ENCODE data around the gene SEC14L6.

Gene SEC14L6

DNA sequence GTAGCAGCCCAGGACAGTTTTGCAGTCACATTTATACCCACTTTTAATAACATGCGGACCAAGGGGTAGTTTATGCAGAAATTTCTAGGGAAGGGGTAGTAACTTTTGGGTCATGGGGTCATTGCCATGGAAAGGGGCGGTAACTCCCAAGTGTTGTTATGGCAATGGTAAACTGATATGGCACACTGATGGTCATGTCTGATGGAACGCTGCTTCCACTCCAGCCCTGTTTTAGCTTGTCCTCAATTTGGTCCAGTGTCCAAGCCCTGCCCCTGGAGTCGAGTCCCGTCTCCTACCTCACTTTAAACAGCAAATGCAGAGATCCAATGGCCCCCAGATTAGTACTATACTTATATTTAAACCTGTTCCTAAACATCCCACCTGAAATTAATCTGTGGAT is 29.8 kb downstream of the SEC14L6 start:
- no peaks in the 10 kb centered on the region for H3K9me2 ChIP-seq (ENCODE audit: low read depth, low read length)
- no peak for TF ChIP-seq EZH2 (IDR thresholded peaks at IDR 0.05; ENCODE audit: borderline replicate concordance, low read length)
- TF ChIP-seq, protein P1, sequence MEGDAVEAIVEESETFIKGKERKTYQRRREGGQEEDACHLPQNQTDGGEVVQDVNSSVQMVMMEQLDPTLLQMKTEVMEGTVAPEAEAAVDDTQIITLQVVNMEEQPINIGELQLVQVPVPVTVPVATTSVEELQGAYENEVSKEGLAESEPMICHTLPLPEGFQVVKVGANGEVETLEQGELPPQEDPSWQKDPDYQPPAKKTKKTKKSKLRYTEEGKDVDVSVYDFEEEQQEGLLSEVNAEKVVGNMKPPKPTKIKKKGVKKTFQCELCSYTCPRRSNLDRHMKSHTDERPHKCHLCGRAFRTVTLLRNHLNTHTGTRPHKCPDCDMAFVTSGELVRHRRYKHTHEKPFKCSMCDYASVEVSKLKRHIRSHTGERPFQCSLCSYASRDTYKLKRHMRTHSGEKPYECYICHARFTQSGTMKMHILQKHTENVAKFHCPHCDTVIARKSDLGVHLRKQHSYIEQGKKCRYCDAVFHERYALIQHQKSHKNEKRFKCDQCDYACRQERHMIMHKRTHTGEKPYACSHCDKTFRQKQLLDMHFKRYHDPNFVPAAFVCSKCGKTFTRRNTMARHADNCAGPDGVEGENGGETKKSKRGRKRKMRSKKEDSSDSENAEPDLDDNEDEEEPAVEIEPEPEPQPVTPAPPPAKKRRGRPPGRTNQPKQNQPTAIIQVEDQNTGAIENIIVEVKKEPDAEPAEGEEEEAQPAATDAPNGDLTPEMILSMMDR (IDR thresholded peaks at IDR 0.05; ENCODE audit: low read length): no peak
- no peak overlapping the region for H3K9ac ChIP-seq (ENCODE audit: low read length)
- no peaks in the 10 kb centered on the region for H3K36me3 ChIP-seq (ENCODE audit: insufficient read depth, low read length)
- H2AFZ ChIP-seq (ENCODE audit: low read length): no peak overlapping the region
- H3K4me3 ChIP-seq (ENCODE audit: low read depth, low read length, poor library complexity, severe bottlenecking): no peak overlapping the region
- H3K27me3 ChIP-seq (ENCODE audit: insufficient read depth, low read length): no peaks in the 10 kb centered on the region
- no peaks in the 10 kb centered on the region for H3K79me2 ChIP-seq (ENCODE audit: insufficient read depth, low read length)
- H3K4me2 ChIP-seq (ENCODE audit: low read length): no peak overlapping the region
- H3F3A ChIP-seq (ENCODE audit: insufficient read depth, low read length): no peaks in the 10 kb centered on the region
- no peaks in the 10 kb centered on the region for H3K9me3 ChIP-seq (ENCODE audit: low read length)
- H4K20me1 ChIP-seq (ENCODE audit: insufficient read depth, low read length): no peaks in the 10 kb centered on the region
- H3K4me1 ChIP-seq (ENCODE audit: insufficient read depth, low read length, severe bottlenecking): no peaks in the 10 kb centered on the region
- no peak overlapping the region for H3K27ac ChIP-seq (ENCODE audit: low read depth, low read length, poor library complexity, severe bottlenecking)

DNA sequence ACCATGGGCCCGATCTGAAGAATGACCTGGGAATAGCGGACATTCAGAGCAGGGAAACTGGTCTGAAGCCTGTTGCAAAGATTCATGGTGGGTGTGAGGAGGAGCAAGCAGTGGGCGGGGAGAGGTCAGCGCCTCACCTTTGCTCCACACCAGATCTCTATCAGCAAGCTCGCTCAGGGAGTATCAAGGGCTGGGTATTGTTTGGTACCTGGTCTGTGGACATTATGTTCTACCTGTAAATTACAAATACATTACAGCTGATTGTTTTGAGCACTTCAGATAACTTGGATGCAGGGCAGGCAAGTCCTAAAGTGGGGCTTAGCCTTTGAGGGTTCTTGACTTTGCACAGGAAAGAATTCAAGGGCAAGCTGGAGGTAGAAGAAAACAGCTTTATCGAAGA is 30.3 kb downstream of the SEC14L6 start:
- no peak overlapping the region for H3K9ac ChIP-seq (ENCODE audit: low read length)
- no peaks in the 10 kb centered on the region for H3K79me2 ChIP-seq (ENCODE audit: insufficient read depth, low read length)
- no peak overlapping the region for H3K27ac ChIP-seq (ENCODE audit: low read depth, low read length, poor library complexity, severe bottlenecking)
- no peak overlapping the region for H3K4me3 ChIP-seq (ENCODE audit: low read depth, low read length, poor library complexity, severe bottlenecking)
- no peaks in the 10 kb centered on the region for H3K27me3 ChIP-seq (ENCODE audit: insufficient read depth, low read length)
- H3K4me2 ChIP-seq (ENCODE audit: low read length): no peak overlapping the region
- no peaks in the 10 kb centered on the region for H3F3A ChIP-seq (ENCODE audit: insufficient read depth, low read length)
- H3K36me3 ChIP-seq (ENCODE audit: insufficient read depth, low read length): no peaks in the 10 kb centered on the region
- no peak overlapping the region for H2AFZ ChIP-seq (ENCODE audit: low read length)
- no peaks in the 10 kb centered on the region for H3K4me1 ChIP-seq (ENCODE audit: insufficient read depth, low read length, severe bottlenecking)
- no peaks in the 10 kb centered on the region for H3K9me3 ChIP-seq (ENCODE audit: low read length)
- H3K9me2 ChIP-seq (ENCODE audit: low read depth, low read length): no peaks in the 10 kb centered on the region
- H4K20me1 ChIP-seq (ENCODE audit: insufficient read depth, low read length): no peaks in the 10 kb centered on the region
- TF ChIP-seq EZH2 (IDR thresholded peaks at IDR 0.05; ENCODE audit: borderline replicate concordance, low read length): no peak
- TF ChIP-seq, protein P1 (IDR thresholded peaks at IDR 0.05; ENCODE audit: low read length): no peak

DNA sequence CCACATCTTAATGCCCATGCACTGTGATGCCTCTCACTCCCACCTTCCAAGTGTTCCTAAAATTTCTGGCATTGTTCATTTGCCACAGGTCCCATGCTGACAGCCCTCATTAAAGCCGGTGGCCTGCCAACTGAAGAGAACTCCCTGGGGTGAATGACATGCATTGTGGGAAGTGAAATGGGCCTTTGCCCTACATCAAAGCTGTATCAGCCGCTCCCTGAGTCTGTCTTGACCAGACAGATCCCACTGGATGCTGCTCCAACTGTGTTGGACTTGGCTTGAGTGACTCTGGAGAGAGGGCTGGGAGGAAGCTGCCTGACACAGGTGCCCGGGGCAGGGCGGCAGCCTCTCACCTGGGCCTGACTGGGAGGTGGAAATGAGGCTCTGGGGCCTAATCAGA is 32.3 kb downstream of the SEC14L6 start:
- no peaks in the 10 kb centered on the region for H3F3A ChIP-seq (ENCODE audit: insufficient read depth, low read length)
- H3K27me3 ChIP-seq (ENCODE audit: insufficient read depth, low read length): no peaks in the 10 kb centered on the region
- TF ChIP-seq, protein P1 (IDR thresholded peaks at IDR 0.05; ENCODE audit: low read length): no peak
- no peak for TF ChIP-seq EZH2 (IDR thresholded peaks at IDR 0.05; ENCODE audit: borderline replicate concordance, low read length)
- no peak overlapping the region for H2AFZ ChIP-seq (ENCODE audit: low read length)
- no peak overlapping the region for H3K4me3 ChIP-seq (ENCODE audit: low read depth, low read length, poor library complexity, severe bottlenecking)
- H3K9me3 ChIP-seq (ENCODE audit: low read length): no peaks in the 10 kb centered on the region
- no peak overlapping the region for H3K9ac ChIP-seq (ENCODE audit: low read length)
- no peaks in the 10 kb centered on the region for H3K9me2 ChIP-seq (ENCODE audit: low read depth, low read length)
- H4K20me1 ChIP-seq (ENCODE audit: insufficient read depth, low read length): no peaks in the 10 kb centered on the region
- H3K36me3 ChIP-seq (ENCODE audit: insufficient read depth, low read length): no peaks in the 10 kb centered on the region
- H3K79me2 ChIP-seq (ENCODE audit: insufficient read depth, low read length): no peaks in the 10 kb centered on the region
- H3K4me2 ChIP-seq (ENCODE audit: low read length): no peak overlapping the region
- H3K4me1 ChIP-seq (ENCODE audit: insufficient read depth, low read length, severe bottlenecking): no peaks in the 10 kb centered on the region
- no peak overlapping the region for H3K27ac ChIP-seq (ENCODE audit: low read depth, low read length, poor library complexity, severe bottlenecking)
